NCI-H748 (cell line): ENCODE data around the gene RPL11.
"Not testable (repeated sequence)": the region's sequence is repeated elsewhere in the genome, so short reads cannot be mapped to it uniquely, and the experiment has no call there.

Experiments
- DNase-seq: peaks from one replicate; lab custom pipeline; 2025; ENCODE audit not compliant: unreplicated experiment; lab: John Stamatoyannopoulos, UW

The RPL11 gene

DNA sequence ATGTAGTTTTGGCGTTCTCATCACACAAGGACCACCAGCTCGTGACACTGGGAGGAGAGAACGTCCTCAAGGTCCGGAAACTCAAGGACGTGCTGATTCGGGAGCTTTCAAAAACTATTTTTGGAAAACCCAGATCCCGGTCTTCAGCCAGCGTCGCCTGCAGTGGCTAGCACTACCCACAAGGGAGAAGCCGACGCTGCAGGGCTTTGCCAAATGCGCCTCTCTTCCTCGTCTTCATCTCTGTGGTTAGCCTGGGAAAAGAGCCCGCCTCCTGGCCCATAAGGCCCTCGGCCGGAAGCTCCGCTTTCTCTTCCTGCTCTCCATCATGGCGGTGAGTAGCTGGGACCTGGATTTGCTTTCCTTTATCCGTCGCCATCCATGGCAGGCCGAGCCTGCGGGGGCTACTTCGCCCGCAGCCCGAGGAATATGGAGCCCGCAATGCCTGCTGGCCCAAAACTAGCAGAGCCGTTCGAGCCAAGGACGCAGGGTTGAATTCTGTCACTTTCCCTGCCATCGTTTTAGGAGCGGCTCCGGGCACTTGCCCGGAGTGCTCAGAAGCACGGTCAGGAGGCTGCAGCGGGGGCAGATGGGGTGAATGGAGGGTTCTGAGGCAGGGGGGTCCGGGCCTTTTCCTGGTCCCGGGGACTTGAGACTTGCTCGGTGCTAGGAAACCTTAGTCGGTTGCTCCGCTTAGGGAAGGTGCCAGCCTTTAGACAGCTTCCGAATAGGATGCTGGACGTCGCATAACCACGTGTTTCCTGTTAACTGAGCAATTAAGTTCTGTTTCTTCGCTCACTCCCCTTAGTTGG, at the start of gene RPL11:
TSS of gene RPL11 (plus strand) at position 308 of the 809 bp plus-strand sequence. CDS start at position 326, 18 bp downstream.
- DNase-seq: peak; percentile 94

DNA sequence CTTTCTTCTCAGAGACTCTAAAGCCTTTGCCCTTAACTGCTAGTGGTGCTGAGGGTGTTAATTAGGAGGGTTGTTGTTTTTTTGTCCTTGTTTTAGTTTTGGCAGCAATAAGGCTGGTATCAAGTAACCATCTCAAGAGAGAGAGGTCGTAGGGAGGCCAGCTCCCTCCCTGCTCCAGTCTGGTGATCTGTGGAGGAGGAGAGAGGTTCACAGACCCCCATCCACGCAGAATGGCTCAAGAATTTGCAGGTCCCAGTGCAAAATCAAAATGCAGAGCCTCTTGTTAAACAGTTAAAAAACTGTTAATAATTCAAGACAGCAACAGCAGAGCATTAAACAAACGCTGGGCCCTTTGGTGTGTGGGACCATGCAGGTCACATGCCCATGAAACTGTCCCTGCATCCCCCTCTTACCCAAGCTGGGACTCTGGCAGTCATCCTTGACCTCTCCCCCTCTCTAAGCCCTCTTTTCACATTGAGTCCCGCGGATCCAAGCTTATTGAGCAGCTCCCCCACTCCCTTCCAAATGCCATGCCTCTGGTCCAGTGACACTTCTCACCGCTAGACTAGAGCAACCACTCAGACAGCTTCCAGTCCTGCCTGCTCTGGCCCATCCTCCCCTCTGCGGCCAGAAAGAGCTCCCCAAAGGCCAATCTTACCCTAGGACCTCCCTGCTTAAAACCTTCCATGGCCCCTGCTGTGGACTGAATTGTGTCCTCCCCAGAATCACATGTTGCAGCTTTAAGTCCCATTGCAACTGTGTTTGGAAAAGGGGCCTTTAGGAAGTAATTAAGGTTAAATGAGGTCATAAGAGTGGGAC, 47.7 kb upstream of the RPL11 start:
- no peak for DNase-seq

DNA sequence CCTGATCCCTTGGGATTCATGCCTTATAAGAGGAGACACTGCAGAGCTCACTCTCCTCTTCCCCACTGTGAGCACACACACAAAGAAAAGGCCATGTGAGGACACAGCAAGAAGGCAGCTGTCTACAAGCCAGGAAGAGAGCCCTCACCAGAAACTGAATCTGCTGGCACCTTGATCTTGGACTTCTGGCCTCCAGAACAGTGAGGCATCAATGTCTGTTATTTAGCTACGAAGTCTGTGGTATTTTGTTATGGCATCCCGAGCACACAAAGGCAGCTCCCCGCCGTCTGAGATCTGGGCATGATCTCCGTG, 47.1 kb upstream of the RPL11 start:
- DNase-seq: no peak

DNA sequence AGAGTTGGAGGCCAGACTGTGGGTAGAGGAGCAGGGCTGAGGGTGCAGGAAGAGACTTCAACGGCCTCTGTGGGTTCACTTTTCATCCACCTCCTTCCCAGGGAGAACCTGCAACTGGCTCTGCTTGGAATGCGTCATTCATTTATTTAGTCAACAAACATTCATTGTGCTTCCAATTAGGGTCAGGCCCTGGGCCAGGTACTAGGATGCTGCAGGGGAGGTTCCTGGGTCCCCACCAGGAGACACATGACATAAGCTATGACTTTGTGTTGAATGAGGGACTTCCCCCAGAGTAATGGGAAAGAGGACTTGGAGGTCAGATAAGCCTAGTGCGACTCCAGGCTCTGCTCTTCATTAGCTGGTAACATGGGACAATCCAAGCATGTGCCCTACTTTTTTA, 46.3 kb upstream of the RPL11 start:
- no peak for DNase-seq

DNA sequence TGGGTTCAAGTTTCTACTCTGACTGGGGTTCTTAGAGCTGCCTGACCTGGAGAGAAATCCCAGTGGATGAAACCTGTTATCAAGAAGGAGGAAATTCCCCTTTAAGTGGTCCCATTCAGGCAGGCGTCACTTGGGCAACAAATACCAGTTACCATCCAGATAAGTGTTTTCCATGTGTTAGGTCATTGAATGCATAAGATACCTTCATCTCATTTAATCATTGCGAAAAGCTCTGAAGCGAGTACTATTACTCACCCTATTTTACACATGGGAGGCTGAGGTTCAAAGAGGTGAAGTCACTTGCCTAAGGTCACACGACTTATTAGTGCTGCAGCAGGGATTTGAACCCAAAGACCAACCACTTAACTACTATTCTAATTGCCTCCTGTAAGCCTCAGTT, 45.5 kb upstream of the RPL11 start:
- no peak for DNase-seq

DNA sequence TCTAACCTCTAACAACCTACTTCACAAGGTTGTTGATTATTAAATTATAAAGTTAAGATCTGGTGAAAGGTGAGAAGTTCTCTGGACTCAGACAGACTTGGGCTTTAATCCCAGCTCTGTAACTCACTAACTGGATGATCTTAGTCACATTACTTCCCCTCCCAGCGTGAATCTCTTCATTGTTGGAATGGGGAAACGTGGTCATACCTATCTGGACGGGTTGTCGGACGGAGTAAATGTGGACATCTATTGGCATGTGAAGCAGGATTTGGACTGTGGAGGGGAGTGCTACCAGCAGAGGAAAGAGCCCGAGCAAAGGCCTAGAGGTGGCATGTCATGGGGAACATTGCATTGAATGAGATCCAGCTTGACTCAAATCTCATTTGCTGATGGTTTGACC, 45.1 kb upstream of the RPL11 start:
- no peak for DNase-seq

DNA sequence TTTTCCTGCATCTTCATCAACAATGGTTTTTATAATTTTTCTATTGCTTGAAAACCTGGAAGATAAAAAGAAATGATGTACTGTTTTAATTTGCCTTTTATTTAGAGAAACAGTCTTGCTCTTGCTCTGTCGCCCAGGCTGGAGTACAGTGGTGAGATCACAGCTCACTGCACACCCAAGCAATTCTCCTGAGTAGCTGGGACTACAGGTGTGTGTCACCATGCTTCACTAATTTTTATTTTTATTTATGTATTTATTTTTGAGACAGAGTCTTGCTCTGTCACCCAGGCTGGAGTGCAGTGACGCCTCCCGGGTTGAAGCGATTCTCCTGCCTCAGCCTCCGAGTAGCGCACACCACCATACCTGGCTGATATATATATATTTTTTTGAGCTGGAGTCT, 43.0 kb upstream of the RPL11 start:
- DNase-seq: no peak

DNA sequence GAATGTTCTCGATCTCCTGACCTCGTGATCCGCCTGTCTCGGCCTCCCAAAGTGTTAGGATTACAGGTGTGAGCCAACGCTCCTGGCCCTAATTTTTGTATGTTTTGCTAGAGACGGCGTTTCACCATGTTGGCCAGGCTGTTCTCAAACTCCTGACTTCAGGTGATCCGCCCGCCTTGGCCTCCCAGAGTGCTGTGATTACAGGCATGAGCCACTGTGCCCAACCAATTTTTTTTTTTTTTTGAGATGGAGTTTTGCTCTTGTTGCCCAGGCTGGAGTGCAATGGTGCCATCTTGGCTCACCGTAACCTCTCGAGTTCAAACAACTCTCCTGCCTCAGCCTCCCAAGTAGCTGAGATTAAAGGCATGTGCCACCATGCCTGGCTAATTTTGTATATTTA, 42.4 kb upstream of the RPL11 start:
- not testable (repeated sequence) for DNase-seq

DNA sequence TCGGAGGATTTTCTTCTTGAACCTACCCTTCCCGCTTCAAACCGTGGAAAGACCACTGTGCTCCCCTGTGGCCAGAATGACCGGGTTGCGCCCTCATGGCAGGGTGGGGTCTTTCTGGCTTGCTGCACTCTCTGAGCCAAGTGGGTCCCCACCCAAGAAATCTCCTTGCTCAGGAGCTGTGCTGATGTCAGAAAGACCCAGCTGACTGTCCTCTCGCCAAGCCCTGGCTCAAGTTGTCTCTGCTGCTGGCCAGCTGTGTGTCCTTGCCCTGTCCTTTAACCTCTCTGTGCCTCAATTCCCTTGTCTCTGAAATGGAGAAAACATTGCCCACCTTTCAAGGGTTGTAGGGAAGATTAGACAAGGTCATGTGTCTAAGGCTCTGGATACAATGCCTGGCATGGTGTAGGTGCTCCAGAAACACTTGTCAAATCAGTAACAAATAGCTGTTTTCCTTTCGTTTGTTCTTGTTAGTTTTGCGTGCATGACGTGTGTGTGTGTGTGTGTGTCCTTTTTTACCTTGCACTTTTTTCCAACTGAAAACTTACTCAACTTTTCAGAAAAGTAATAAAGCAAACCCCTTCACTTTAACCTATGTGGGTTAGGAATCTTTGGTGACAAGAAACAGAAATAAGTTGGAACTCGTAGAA, 41.1 kb upstream of the RPL11 start:
- DNase-seq: no peak

DNA sequence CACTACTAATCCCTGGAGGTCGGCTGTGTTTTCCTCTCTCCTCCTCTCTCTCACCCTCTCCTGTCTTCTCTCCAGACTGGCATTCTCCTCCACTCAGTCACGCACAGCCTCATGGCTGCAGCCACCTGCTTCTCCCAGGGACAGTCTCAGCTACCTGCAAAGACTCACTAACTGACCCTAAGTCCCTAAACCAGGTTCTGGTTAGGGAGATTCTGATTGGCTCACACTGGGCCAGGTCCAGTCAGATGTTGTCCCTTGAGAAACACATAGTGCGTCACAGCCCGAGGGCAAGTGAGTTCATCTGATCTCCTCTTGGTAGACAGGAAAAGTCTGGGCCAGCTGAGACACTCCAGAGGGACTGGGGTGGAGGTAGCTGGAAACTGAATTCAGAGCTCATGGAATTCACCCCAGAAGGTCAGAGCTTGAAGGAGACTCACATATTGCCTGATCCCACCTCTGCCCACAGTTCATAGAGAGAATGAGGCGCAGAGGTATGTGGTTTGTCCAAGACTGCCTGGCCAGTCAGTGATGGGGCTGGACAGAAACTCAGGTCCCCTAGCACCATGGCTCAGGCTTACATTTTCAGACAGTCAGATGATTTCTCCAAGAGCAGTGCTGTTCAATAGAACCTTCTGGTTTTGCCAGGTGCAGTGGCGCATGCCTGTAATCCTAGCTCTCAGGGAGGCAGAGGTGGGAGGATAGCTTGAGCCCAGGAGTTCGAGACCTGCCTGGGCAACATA, 40.4 kb upstream of the RPL11 start:
- no peak for DNase-seq

DNA sequence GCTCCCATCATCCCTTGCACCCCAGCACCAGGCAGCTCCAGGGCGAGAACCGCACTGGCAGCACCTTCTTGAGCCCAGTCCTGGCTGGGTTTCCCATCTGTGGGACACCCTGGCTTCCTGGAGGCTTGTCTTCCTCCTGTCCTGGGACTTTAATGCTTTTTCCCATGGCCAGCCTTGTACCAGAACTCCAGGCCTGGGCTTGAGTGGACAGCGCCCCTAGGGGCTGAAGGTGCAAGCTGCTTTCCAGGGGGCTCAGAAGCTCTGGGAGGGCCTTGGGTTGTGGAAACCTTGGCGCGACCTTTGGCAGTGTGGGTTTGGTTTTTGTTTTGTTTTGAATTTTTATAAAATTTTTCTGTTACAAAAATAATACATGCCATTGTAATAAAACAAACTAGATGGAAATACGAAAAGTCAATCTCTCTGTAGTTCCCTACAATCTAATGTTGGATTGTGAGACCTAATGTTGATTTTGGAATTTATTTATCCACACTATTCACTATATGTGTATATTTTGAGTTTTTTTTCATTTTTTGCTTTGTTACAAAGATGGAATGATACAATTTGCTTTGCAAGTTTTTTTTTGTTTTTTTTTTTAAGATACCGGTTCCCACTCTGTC, 33.8 kb upstream of the RPL11 start:
- DNase-seq: peak; percentile 31

DNA sequence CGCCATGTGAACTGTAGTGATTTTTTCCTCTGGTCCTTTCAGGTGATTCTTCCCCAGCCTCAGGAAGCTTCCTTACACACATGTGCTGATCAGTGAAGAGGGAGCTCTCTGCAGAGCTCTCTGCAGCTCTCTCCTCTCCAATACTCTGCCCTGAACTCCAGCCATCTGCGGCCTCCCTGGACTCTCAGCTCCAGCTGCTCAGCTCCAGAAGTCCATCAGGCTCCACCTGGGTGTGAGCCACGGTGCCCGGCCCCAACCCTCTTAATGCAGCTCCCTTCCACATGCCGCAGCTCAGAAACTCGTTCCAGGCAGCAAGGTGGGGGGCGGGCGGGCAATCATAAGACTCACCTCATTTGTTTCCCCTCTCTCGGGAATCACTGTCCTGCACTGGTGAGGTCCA, 30.9 kb upstream of the RPL11 start:
- DNase-seq: no peak

DNA sequence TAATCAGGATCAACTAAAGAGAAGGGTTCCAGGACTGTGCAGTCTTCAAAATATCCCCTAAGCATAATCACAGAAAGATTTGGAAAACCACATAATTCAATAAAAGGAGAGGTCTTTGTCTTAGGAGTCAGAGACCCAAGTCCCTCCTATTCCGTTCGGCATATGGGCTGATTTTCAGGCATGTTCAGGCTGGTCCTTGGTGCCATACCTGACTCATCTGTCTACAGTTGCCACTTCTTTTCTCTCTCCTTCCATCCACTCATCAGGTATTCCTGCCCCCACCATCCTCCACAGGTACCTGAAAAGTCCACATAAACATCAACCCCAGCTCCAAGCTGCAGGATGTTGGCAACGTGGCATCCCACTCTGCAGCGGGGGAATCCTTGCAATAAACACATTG, 29.7 kb upstream of the RPL11 start:
- DNase-seq: no peak

DNA sequence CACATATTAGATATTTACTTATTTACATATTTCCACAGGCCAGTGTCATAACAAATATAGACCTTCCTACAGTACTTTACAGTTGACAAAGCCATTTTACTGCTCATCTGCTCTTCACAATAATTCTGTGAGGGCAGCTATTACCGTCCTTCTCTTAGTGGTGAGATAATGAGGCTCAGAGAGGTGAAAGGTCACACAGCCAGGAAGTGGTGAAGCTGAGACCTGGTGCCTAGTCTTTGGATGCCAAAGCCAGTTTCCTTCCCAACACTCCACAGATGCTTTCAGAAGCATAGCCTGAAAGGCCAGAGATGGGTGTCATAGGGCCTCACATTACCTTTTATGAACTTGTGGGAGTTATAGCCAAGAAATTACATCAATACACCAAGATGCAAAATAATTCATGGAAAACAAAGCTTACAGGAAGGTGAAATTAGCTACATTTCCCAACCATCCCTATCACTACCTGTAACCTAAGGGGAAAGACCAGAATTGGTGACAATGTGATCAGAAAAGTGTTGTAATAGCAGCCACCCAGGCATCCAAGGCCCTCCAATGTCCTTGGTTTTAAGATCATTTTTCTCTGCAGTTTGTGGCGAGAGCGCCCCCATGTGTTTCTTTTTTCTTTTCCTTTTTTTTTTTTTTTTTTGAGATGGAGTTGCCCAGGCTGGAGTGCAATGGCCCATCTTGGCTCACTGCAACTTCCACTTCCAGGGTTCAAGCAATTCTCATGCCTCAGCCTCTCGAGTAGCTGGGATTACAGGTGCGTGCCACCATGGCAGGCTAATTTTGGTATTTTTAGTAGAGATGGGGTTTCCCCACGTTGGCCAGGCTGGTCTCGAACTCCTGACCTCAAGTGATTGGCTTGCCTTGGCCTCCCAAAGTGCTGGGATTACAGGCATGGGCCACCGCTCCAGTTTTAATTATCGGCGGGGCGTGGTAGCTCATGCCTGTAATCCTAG, 26.5 kb upstream of the RPL11 start:
- peak; percentile 23 for DNase-seq

DNA sequence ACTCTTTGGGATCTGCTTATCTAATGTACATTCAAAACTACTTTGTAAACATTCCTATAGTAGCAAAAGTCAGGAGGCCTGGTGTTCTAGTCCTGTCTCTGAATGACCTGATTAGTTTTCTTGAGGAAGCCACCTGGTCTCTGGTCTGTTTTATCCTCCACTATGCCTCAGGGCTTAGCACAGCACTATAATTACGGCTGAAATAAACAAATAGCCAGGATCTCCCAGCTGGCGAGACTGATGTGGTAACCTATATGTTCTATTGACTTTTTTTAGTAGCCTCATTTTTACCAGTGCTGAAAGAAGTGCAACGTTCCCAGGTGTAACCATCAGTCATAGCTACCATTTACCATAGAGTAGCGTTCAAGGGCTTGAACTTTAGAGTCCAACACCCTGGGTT, 24.2 kb upstream of the RPL11 start:
- no peak for DNase-seq

DNA sequence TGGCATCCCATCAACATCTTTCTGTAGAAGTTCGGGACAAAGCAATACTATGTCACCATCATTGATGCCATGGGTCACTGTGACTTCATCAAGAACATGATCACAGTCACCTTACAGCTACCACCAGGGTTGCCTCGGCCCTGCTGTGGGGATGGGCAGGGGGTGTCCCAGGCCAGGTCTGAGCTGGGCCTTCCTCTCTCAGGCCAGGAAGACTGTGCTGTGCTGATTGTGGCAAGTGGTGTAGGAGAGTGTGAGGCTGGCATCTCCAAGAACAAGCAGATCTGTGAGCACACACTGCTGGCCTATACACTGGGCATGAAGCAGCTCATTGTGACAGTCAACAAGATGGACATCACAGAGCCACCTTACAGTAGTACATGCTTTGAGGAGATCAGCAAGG, 20.9 kb upstream of the RPL11 start:
- DNase-seq: no peak

DNA sequence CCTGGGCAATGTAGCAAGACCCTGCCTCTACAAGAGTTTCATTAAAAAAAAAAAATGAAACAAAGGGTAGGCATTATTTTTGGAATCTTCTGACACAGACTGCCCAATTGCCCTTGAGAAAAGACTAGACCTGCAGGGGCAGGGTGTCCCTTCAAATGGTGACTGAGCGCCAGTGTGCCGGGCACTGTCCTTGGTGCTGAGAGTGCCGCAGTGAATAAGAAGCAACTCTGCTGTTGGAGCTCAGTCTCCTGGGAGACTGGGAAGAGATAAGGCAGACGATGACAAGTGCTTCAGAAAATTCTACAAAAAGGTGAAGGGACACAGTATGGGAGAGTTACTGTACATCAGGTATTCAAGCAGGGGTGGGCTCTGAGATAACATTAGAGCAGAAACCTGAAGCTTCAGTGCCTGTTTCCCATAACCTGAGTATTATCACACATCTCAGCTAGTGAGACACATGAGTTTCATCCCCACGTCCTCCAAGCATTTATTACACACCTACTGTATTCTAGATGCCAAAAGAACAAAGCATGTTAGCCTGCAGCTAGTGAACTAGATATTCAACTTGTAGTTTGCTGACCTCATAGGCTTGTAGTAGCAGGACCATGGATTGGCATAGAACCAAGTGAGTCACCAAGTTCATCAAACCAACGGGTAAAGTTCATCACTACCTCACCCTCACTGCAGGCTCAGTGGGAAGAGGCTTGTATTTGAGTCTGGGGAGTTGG, 18.4 kb upstream of the RPL11 start:
- no peak for DNase-seq

DNA sequence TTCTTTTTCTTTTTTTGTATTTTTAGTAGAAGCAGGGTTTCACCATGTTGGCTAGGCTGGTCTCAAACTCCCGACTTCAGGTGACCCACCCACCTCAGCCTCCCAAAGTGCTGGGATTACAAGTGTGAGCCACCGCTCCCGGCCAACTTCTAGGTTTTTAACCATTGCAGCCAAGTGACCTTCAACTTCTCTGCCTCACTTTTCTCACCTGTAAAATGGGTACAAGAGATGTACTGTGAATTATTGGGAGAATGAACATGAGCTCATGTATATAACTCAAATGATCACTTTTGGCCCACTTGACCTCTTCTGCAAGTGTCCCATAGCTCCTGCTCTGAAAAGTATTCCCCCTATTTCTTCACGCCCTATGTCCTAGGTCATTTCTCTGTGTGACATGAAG, 11.8 kb upstream of the RPL11 start:
- DNase-seq: no peak

DNA sequence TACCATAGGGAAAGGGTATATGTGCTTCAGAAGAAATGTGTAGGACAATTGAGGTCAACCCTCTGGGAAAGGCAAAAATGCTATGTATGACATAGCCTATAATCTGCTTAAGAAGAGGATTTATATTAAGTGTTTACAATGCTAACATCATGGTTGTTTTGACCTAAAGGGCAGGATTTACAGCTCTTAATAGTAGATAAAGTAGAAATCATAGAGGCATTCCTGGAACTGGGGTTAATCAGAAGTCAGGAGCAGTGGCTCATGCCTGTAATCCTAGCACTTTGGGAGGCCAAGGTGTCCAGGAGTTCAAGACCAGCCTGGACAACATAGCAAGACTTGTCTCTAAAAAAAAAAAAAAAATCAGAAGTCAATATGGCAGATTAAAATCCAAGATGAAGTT, 8.7 kb upstream of the RPL11 start:
- DNase-seq: no peak
